Uterus (tissue), 2 donors: ENCODE measurements around the gene OR8J1.

ENCODE experiments used
- CTCF ChIP-seq, 4 experiments: fragments of 200-600 bp in 2 of 4; fragments of 450-650 bp in 2 of 4; sonication (generic) in 2 of 4; IDR thresholded peaks; one replicate each; pipeline ENCODE4 v1.5.1; 2016 to 2019; ENCODE audit warnings: antibody characterized with exemption in 4 of 4, mild to moderate bottlenecking in 2 of 4, moderate library complexity in 1 of 4
- POLR2A ChIP-seq, 2 donors: fragments of 450-650 bp; IDR thresholded peaks; one replicate each; pipeline ENCODE4 v1.6.1; 2016; ENCODE audit warnings: antibody characterized with exemption in 2 of 2, mild to moderate bottlenecking in 1 of 2, moderate library complexity in 1 of 2

- no peak for TF ChIP-seq CTCF (IDR thresholded peaks at IDR 0.05)
- no peak for TF ChIP-seq POLR2A (IDR thresholded peaks at IDR 0.05)
Measured at GRCh38 chr11:56340289-56340688, 13.8 kb upstream of the OR8J1 start.
